HG03342 (cell line): ENCODE measurements around the gene STK31.
A peak's percentile ranks its signal among the peaks of the same experiment; 100 is the strongest.
"Not testable (repeated sequence)": the region's sequence is repeated elsewhere in the genome, so short reads cannot be mapped to it uniquely, and the experiment has no call there.

ENCODE experiments used
- ATAC-seq: cut with Tn5 transposase; IDR thresholded peaks from one replicate; pipeline ENCODE4 v1.9.1; 2021; ENCODE audit warnings: mild to moderate bottlenecking, moderate library complexity; ENCODE audit not compliant: unreplicated experiment

Gene STK31

GRCh38 chr7:23710000-23710399 lies at the start of gene STK31:
TSS of gene STK31 (plus strand) at chr7:23710219. CDS start at chr7:23710286, 67 bp downstream.
- ATAC-seq: no peak

GRCh38 chr7:23661385-23661784 lies 48.6 kb upstream of the STK31 start:
- ATAC-seq: no peak

- ATAC-seq: no peak
Measured at GRCh38 chr7:23662124-23662983, 47.7 kb upstream of the STK31 start.

GRCh38 chr7:23662984-23663313 lies 47.1 kb upstream of the STK31 start:
- no peak for ATAC-seq

GRCh38 chr7:23664122-23664521 lies 45.9 kb upstream of the STK31 start:
- ATAC-seq: no peak

GRCh38 chr7:23672033-23672432 lies 38.0 kb upstream of the STK31 start:
- no peak for ATAC-seq

- ATAC-seq: peak; percentile 96
Measured at GRCh38 chr7:23679898-23680413, 30.1 kb upstream of the STK31 start, which contains the start of gene FAM221A. TSS of gene FAM221A (plus strand) at chr7:23680199. CDS start at chr7:23680219, 20 bp downstream.

GRCh38 chr7:23680414-23681405 lies 29.3 kb upstream of the STK31 start:
- peak; percentile 42 for ATAC-seq

- not testable (repeated sequence) for ATAC-seq
Measured at GRCh38 chr7:23684041-23684440, 26.0 kb upstream of the STK31 start.

- no peak for ATAC-seq
Measured at GRCh38 chr7:23685731-23686130, 24.3 kb upstream of the STK31 start.

- ATAC-seq: no peak
Measured at GRCh38 chr7:23687011-23687410, 23.0 kb upstream of the STK31 start.

- ATAC-seq: no peak
Measured at GRCh38 chr7:23689165-23689564, 20.9 kb upstream of the STK31 start.

GRCh38 chr7:23691320-23691719 lies 18.7 kb upstream of the STK31 start:
- no peak for ATAC-seq

- ATAC-seq: no peak
Measured at GRCh38 chr7:23693224-23693623, 16.8 kb upstream of the STK31 start.

GRCh38 chr7:23696916-23697441 lies 13.0 kb upstream of the STK31 start:
- ATAC-seq: peak; percentile 68

GRCh38 chr7:23698822-23699221 lies 11.2 kb upstream of the STK31 start:
- no peak for ATAC-seq

- no peak for ATAC-seq
Measured at GRCh38 chr7:23700046-23700445, 10.0 kb upstream of the STK31 start.

GRCh38 chr7:23709081-23709750 lies 803 bp upstream of the STK31 start:
- ATAC-seq: no peak

GRCh38 chr7:23712368-23713284 lies 2.6 kb downstream of the STK31 start:
- no peak for ATAC-seq
